Sigmoid colon (tissue), 7 donors: Measurements from ENCODE around the gene LAMA1. TPM values are rescaled to one million over a fixed set of nuclear protein-coding genes. Genes with fewer than 3 reads are reported as not detected.

Experiments used
- DNase-seq: peaks from one replicate; pipeline ENCODE4 v3.0.0-alpha.2; 2019
- H3K27ac ChIP-seq, 4 donors: fragments of 200-600 bp; sonication (generic); one replicate each; pipeline ENCODE4 v1.5.1; 2016 to 2019; ENCODE audit warnings: mild to moderate bottlenecking in 1 of 4
- H3K27me3 ChIP-seq, 3 donors: fragments of 200-600 bp; sonication (generic); one replicate each; pipeline ENCODE4 v1.5.1; 2019; ENCODE audit warnings: mild to moderate bottlenecking in 1 of 3
- H3K36me3 ChIP-seq, 4 donors: fragments of 200-600 bp; sonication (generic); one replicate each; pipeline ENCODE4 v1.5.1; 2016 to 2019
- H3K4me1 ChIP-seq, 4 donors: fragments of 200-600 bp; sonication (generic); one replicate each; pipeline ENCODE4 v1.5.1; 2017 to 2019
- H3K4me3 ChIP-seq, 4 donors: fragments of 200-600 bp; sonication (generic); one replicate each; pipeline ENCODE4 v1.5.1; 2017 to 2019; ENCODE audit warnings: mild to moderate bottlenecking in 2 of 4, moderate library complexity in 1 of 4
- H3K9me3 ChIP-seq, 4 donors: fragments of 200-600 bp in 3 of 4; sonication (generic) in 3 of 4; one replicate each; pipeline versions ENCODE4 v1.5.1 to v1.6.1; 2013 to 2019
- EP300 ChIP-seq, 4 donors: sonication (generic); formaldehyde crosslinking; IDR thresholded peaks; one replicate each; pipeline ENCODE4 v1.6.1; 2017; ENCODE audit warnings: antibody characterized with exemption in 4 of 4
- POLR2A ChIP-seq, 2 donors: fragments of 450-650 bp; IDR thresholded peaks; one replicate each; pipeline ENCODE4 v1.6.1; 2016; ENCODE audit warnings: antibody characterized with exemption in 2 of 2, mild to moderate bottlenecking in 2 of 2, moderate library complexity in 2 of 2
- POLR2AphosphoS5 ChIP-seq, 4 donors: sonication (generic); formaldehyde crosslinking; IDR thresholded peaks; one replicate each; pipeline ENCODE4 v1.6.1; 2017; ENCODE audit warnings: antibody characterized with exemption in 4 of 4
- WGBS, 2 donors: extraction: QIAGEN DNeasy Blood & Tissue Kit; methylation state at CpG; one replicate each; pipeline ENCODE4 v1.1.7; 2013; 5-methylcytosine and 5-hydroxymethylcytosine counted together
- intact Hi-C: fragments of 100-400 bp; cut with DNase I; formaldehyde crosslinking; loops from one replicate; pipeline ENCODE4 v1.15.1; 2023
- polyA plus RNA-seq, 3 donors: library from polyadenylated mRNA; stranded (reverse); fragments of 200-250 nt; gene quantifications; one replicate each; pipeline ENCODE4 v1.2.3, GENCODE V29; 2013
- total RNA-seq, 4 donors: library from RNA; depleted of rRNA; stranded (reverse); fragments of >200 nt; gene quantifications; one replicate each; pipeline ENCODE4 v1.1.0, GENCODE V29; 2016
- TF ChIP-seq, protein P1 (sequence below), 4 experiments: fragments of 450-650 bp in 3 of 4; fragments of 200-600 bp in 1 of 4; IDR thresholded peaks; one replicate each; pipeline ENCODE4 v1.5.1; 2016 to 2019; ENCODE audit warnings: antibody characterized with exemption in 4 of 4, mild to moderate bottlenecking in 3 of 4, moderate library complexity in 2 of 4
- donor health status: healthy with polysubstance abuse.
- donor health status: Bipolar disorder and iron deficiency.
- donor health status: healthy.

The LAMA1 gene
- total and polyA plus RNA-seq, 7 donors = 0.27 to 19.2 (median 1.4) TPM

DNA sequence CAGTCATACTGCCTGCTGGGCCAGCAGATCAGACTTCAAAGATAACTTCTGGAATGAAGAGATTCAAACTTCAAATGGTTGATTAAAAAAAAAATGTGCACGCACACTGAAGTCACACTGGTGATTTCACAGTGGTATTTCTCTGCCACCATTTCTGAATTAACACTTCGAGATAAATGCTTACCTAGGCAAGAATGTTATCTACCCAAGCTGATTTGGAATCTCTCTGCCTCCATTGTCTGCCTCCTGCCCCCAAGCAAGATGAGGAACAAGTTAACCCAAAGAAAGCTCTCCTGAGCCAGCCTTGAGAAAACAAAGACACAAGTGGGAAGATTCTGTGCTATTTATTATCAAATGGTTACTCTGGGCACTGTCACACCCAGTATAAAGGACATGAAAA is 6.5 kb downstream of the LAMA1 start:
- TF ChIP-seq EP300 (IDR thresholded peaks at IDR 0.05) (no peak), POLR2A (IDR thresholded peaks at IDR 0.05) (no peak), POLR2AphosphoS5 (IDR thresholded peaks at IDR 0.05) (no peak)
- TF ChIP-seq, protein P1, sequence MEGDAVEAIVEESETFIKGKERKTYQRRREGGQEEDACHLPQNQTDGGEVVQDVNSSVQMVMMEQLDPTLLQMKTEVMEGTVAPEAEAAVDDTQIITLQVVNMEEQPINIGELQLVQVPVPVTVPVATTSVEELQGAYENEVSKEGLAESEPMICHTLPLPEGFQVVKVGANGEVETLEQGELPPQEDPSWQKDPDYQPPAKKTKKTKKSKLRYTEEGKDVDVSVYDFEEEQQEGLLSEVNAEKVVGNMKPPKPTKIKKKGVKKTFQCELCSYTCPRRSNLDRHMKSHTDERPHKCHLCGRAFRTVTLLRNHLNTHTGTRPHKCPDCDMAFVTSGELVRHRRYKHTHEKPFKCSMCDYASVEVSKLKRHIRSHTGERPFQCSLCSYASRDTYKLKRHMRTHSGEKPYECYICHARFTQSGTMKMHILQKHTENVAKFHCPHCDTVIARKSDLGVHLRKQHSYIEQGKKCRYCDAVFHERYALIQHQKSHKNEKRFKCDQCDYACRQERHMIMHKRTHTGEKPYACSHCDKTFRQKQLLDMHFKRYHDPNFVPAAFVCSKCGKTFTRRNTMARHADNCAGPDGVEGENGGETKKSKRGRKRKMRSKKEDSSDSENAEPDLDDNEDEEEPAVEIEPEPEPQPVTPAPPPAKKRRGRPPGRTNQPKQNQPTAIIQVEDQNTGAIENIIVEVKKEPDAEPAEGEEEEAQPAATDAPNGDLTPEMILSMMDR (IDR thresholded peaks at IDR 0.05) = no peak
- Histone ChIP-seq H3K9me3 (peaks cover 0 to 1% (median 0%) of the 10 kb centered on the region in 4 donors), H3K27ac (no peak overlapping the region), H3K4me1 (peaks cover 0 to 4% (median 4%) of the 10 kb centered on the region in 4 donors), H3K27me3 (peaks cover 0 to 79% (median 28%) of the 10 kb centered on the region in 3 donors), H3K4me3 (no peak overlapping the region), H3K36me3 (no peaks in the 10 kb centered on the region)
- intact Hi-C loops = no loop called here
- WGBS, 2 donors = 68 to 74% methylated on average over 2 of the region's 2 CpGs
- DNase-seq = no peak

DNA sequence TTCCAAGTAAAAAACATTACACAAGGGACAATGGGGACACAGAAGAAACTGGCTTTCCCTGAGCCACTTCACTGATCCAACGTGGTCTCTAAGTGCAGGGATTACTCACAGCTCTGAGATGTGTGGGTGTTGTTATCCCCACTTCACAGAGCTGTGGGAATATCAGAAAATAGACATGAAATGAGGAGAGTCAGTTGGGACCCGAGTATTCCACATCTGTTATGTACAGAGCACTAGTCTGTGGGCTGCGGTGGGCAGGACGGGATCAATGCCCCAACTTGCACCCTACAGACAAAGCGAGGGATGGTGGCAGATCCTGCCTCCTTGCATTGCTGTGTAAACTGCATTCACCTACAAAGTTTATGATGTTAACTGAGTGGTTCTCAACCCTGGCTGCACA is 11.7 kb downstream of the LAMA1 start:
- DNase-seq = no peak
- Histone ChIP-seq H3K27ac (no peak overlapping the region), H3K27me3 (peaks cover 0 to 28% (median 5%) of the 10 kb centered on the region in 3 donors), H3K4me1 (no peaks in the 10 kb centered on the region), H3K36me3 (no peaks in the 10 kb centered on the region), H3K9me3 (no peaks in the 10 kb centered on the region), H3K4me3 (no peak overlapping the region)
- TF ChIP-seq POLR2AphosphoS5 (IDR thresholded peaks at IDR 0.05) (no peak), EP300 (IDR thresholded peaks at IDR 0.05) (no peak), POLR2A (IDR thresholded peaks at IDR 0.05) (no peak)
- TF ChIP-seq, protein P1 (IDR thresholded peaks at IDR 0.05) = no peak
- intact Hi-C loops = no loop called here
- WGBS, 2 donors = 79 to 86% methylated on average over 5 of the region's 5 CpGs

DNA sequence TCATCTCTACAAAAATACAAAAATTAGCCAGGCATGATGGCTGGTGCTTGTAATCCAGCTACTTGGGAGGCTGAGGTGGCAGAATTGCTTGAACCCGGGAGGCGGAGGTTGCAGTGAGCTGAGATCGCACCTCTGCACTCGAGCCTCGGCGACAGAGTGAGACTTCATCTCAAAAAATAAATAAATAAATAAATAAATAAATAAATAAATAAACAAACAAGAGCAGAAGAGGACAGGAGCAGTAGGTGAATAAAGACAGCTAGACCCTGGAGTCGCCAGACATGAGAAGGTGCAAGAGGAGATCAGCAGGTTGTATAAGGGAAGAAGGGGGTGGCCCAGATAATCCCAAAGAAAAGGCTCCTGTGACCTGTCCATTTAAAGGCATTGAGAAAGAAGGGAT is 12.3 kb downstream of the LAMA1 start:
- Histone ChIP-seq H3K4me3 (no peak overlapping the region), H3K9me3 (no peaks in the 10 kb centered on the region), H3K27me3 (peaks cover 0 to 22% (median 5%) of the 10 kb centered on the region in 3 donors), H3K36me3 (no peaks in the 10 kb centered on the region), H3K27ac (no peak overlapping the region), H3K4me1 (no peaks in the 10 kb centered on the region)
- no peak for DNase-seq
- no peak for TF ChIP-seq POLR2A (IDR thresholded peaks at IDR 0.05)
- TF ChIP-seq POLR2AphosphoS5 (IDR thresholded peaks at IDR 0.05) = no peak
- TF ChIP-seq EP300 (IDR thresholded peaks at IDR 0.05) = no peak
- TF ChIP-seq, protein P1 (IDR thresholded peaks at IDR 0.05) = no peak
- 91 to 95% methylated on average over 7 of the region's 7 CpGs for WGBS, 2 donors
- intact Hi-C loops = no loop called here

DNA sequence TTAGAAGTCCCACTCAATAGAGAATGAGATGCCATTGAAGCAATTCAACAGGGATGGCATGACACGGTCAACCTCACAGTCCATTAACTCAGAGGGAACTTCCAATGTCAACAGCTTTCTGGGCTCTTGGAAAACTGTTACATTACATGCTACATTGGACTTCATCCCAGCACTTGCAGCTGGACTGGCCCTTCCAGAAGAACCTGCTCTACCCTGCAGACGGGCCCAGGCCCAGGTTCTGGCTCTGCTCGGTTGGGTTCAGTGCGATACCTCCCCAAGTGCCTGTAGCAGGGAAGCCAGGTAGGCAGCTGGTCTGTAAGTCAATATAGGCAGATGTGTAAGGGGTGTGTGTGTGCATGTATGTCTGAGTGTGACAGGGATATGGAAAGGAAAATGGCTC is 12.9 kb downstream of the LAMA1 start:
- no peak for DNase-seq
- Histone ChIP-seq H3K27ac (no peak overlapping the region), H3K27me3 (peaks cover 0 to 16% (median 5%) of the 10 kb centered on the region in 3 donors), H3K4me1 (no peaks in the 10 kb centered on the region), H3K36me3 (no peaks in the 10 kb centered on the region), H3K4me3 (no peak overlapping the region), H3K9me3 (no peaks in the 10 kb centered on the region)
- 83 to 89% methylated on average over 4 of the region's 4 CpGs for WGBS, 2 donors
- intact Hi-C loops = no loop called here
- TF ChIP-seq POLR2A (IDR thresholded peaks at IDR 0.05) (no peak), EP300 (IDR thresholded peaks at IDR 0.05) (no peak)

DNA sequence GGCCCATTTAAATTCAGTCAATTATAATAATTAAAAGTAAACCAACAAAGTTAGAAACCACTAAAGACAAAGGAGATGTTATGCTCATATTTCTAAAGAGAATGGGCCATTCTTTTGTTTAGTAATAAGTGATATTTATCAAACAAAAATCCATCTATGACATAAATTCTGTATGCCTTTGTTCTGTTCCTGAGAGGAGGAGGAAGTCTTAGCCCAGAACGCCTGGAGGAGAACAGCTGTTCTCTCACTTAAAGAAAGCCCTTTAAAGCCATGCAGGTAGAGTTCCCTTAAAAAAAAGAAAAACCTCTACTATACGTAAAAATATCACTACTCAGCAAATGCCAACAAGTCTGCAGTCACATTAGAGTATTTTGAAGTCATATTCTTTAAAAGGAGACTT is 15.5 kb downstream of the LAMA1 start:
- intact Hi-C loops = no loop called here
- DNase-seq = no peak
- no peaks in the 10 kb centered on the region for H3K4me1 ChIP-seq
- no peak for TF ChIP-seq POLR2AphosphoS5 (IDR thresholded peaks at IDR 0.05)
- no peak for TF ChIP-seq EP300 (IDR thresholded peaks at IDR 0.05)
- no peak for TF ChIP-seq POLR2A (IDR thresholded peaks at IDR 0.05)
- TF ChIP-seq, protein P1 (IDR thresholded peaks at IDR 0.05) = no peak
- no peak overlapping the region for H3K27ac ChIP-seq
- H3K36me3 ChIP-seq = no peaks in the 10 kb centered on the region
- no peaks in the 10 kb centered on the region for H3K9me3 ChIP-seq
- 33 to 54% methylated on average over 2 of the region's 2 CpGs for WGBS, 2 donors
- no peaks in the 10 kb centered on the region for H3K27me3 ChIP-seq
- H3K4me3 ChIP-seq = no peak overlapping the region
